Measurements from ENCODE around the gene DHRS7B.
"Not testable (repeated sequence)": the region's sequence is repeated elsewhere in the genome, so short reads cannot be mapped to it uniquely, and the experiment has no call there.

The DHRS7B gene, protein sequence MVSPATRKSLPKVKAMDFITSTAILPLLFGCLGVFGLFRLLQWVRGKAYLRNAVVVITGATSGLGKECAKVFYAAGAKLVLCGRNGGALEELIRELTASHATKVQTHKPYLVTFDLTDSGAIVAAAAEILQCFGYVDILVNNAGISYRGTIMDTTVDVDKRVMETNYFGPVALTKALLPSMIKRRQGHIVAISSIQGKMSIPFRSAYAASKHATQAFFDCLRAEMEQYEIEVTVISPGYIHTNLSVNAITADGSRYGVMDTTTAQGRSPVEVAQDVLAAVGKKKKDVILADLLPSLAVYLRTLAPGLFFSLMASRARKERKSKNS

DNA sequence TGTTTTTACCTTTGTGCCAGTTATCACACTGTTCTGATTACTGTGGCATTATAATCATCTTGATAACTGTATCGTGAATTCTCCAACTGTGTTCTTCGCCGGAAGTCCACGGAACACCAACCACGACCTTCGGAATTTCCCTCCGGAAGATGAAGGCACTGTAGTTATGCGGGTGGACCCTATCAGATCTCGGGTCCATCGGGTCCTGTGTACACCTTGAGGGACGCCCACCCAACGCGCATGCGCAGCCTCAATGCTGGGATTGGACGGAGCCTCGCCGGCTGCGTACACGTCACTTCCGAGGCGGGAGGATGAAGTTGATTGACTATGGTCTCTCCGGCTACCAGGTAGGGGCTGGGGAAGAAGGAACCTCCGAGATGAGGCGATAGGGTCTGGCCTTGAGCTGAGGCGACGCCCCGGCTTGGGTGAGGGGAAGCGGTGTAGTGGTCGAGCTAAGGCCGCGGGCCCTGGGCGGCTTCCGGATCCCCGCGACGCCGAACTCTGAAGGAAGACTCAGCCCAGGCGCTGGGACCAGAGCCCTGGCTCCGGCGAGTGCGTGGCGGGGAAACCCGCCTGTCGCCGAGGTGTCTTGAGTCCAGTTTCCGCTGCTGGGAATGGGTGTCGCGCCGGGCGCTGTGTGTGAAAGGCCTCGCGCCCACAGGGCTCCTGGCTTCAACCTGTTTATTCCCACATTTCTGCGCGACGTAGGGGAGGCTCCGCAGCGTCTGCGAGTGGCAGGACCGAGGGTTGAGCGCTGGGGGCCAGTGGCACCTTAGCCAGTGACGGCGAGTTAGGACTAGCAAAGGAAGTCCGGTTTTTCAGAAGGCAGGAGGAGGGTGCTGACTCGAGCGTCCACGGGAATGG is at the start of gene DHRS7B:
DHRS7B (plus strand) TSS at position 320 of the 864 bp plus-strand sequence; CDS start at position 328, 8 bp downstream.
- DNase-seq = peak; percentile 92

DNA sequence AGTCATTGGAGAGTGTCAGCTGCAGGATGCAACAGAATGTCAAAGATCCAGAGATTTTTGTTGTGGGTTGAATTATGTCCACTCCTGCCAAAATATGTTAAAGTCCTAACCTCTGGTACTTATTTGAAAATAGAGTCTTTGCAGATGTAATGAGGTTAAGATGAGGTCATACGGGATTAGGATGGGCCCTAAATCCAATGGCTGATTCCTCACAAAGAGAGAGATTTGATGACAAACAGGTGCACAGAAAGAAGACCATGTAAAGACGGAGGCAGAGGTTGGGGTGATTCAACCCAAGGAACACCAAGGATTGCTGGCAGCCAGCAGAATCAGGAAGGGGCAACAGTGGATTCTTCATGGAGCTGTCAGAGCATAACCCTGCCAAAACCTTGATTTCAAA is 49.5 kb upstream of the DHRS7B start:
- no peak for DNase-seq

DNA sequence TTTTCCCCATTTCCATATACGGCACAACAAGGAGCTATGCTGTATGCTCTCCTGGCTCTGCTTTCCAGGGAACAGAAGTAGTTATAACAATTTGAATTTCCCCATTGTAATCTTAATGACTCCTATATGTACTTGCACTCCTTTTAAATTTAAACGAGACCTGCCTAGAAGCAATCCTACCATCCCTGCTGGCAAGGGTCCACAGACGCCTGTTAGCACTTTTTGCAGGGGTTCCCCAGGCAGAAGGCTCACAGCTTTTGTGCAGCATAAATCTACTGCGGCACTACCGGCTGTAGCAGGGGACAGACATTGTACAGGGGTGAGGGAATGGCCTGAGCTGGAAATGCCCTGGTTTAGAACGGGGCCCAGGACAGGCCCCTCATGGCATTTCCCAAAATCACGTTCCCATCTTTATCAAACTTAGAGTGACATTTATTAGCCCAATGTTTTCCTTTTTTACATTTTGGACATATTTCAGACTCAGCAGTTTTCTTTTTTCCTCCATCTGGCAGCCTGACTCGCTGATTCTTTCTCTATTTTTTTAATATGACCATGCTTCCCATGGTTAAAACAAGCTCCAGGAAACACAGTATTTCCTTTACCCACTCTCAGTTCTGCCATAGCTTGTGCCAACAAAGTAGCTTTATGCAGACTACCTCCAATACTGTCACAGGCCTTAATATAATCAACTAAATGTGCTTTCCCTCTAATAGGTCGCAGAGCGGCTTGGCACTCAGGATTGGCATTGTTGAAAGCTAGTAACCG is 48.6 kb upstream of the DHRS7B start:
- DNase-seq = no peak

DNA sequence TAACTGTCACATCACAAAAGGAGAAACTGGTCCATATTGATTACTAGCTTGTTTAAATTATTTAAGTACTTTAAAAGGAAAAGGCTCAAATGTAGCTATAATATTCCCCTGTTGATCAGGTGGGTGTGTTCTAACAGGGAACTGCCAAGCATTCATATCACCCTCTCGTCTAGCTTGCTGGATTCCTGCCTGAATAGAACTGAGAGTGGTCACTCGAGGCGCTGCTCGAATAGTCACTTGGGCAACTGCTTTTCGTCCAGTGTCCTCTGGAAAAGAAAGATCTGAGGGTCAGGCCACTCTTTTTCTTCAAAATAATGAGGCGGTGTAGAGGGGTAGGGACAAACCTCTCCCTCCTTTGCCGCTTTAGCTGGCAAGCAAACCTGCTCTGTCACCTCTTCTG is 47.6 kb upstream of the DHRS7B start:
- no peak for DNase-seq

DNA sequence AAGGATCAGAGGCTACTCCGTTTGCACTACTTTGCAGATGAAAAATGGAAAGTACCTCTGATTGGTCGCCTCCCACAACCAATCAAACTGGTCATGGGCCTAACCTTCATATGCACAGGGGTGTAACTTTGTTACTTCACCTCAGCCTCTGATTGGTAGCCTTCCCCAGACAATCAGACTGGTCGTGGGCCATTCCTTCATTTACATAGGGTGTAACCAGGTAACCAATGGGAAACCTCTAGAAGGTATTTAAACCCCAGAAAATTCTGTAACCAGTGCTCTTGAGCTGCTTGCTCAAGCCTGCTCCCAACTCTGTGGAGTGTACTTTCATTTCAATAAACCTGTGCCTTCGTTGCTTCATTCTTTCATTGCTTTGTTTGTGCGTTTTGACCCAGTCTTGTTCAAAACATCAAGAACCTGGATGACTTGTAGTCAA is 44.7 kb upstream of the DHRS7B start:
- no peak for DNase-seq

DNA sequence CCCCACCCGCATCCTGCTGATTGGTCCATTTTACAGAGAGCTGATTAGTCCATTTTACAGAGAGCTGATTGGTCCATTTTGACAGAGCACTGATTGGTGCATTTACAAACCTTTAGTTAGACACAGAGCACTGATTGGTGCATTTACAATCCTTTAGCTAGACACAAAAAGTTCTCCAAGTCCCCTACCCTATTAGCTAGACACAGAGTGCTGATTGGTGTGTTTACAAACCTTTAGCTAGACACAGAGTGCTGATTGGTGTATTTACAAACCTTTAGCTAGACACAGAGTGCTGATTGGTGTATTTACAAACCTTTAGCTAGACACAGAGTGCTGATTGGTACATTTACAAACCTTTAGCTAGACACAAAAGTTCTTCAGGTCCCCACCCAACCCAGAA is 41.5 kb upstream of the DHRS7B start:
- not testable (repeated sequence) for DNase-seq

DNA sequence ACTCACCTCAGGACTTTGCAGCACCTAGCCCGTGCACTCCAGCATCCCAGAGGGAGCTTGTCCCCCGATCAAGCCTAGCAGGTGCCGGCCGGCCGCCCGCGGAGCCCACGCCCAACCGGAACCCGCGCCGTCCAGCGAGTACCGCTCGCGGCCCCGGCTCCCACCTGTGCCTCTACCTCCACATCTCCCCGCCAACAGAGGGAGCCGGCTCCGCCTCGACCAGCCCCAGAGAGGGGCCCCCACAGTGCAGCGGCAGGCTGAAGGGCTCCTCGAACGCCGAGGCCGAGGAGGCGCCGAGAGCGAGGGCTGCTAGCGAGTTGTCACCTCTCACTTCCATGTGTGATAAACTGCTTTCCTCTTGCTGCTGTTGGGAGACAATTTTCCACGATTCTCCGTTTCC is 41.1 kb upstream of the DHRS7B start:
- no peak for DNase-seq

DNA sequence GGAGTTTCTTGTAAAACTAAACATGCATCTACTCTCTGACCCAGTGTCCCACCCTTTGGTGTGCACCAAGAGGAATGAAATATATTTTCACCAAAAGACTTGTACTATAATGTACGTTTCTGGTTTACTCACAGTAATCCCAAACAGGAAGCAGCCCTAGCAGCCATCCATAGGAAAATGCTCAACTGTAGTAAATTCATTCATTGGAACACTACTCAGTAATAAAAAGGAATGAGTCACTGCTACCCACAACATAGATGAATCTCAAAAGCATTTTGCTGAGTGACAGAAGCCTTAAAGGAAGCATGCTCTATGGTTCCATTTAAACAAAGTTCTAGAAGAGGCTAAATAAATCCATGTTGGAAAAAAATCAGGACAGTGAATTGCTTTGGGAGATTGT is 37.6 kb upstream of the DHRS7B start:
- DNase-seq = peak; percentile 18

DNA sequence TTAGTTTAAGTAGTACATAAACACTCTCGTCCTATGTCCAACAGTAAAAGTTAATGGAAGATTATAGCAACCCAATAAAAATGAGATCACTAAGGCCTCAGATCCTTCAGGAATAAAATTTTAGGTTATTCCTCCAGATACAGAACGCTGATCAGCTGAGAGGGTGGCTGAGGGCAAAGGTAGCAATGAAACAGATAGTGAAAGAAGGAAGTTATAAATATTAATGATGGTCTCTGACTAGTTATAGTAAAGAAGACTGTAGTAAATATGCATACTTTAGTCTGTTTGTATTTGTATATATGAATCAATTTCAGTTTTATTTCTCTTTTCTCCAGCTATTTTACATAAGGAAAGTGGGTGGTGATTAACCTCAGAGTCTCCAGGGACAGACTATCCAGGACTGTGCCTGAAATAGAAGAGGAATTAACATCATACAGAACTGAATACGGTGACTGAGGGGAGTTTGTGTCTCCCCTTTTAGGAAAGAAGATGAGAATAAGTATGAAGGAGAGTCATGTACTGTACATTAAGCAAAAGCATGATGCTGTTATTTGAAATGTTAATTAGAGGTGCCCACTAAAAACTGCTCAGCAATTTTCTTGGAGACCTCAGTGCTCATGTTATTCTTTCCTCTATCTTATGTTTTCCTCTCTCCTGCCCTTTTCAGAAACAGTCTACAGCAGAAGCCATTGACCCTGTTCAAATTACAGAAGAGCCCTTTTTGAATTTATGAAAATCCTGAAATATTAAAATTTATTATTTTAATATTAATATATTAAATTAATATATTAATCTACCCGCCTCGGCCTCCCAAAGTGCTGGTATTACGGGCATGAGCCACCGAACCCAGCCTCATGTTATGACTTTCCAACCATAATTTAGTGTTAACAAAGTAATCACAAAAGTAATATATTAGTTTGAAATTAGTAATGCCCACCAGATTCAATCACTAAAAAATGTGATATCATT is 36.5 kb upstream of the DHRS7B start:
- no peak for DNase-seq

DNA sequence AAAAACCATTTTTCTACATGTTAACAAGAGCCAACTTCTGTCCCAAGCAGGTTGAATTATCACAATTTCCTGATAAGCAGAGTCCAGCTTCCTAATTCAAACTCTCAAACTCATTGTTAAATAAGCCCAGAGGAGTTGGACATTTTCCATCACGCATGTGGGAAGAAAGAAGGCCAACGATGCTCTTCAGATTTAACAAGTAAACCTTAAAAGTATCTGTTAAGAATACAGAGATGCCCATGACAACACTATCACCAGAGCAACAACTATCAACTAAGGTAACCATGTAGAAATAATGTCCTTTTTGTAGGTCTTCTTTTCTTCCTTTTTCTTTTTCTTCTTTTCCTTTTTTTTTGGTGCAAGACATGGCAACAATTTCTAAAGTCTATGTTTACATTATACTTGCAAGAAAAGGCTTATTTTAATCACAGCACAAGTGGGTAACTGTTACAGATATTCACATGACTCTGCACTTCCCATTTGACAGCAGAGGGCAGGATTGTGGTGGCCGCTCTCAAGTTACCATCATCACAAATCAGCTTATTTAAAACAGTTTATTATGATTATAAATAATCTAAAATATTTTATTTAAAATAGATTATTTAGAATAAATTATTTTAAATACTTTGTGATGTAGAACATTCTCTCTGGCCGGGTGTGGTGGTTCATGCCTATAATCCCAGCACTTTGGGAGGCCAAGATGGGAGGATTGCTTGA is 35.7 kb upstream of the DHRS7B start:
- DNase-seq = no peak

DNA sequence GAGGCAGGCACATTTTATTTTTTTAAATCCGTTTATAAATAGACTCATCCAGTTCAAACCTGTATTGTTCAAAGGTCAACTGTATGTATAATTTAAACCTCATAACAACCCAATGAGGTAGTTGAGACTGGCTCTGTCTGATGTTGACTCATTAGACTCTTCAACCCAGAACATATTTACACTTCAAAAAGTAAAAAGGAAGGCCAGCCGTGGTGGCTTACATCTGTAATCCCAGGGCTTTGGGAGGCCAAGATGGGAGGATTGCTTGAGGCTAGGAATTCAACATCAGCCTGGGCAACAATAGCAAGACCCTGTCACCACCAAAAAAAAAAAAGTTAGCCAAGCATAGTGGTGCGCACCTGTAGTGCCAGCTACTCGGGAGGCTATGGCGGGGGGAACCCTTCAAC is 32.5 kb upstream of the DHRS7B start:
- DNase-seq = no peak

DNA sequence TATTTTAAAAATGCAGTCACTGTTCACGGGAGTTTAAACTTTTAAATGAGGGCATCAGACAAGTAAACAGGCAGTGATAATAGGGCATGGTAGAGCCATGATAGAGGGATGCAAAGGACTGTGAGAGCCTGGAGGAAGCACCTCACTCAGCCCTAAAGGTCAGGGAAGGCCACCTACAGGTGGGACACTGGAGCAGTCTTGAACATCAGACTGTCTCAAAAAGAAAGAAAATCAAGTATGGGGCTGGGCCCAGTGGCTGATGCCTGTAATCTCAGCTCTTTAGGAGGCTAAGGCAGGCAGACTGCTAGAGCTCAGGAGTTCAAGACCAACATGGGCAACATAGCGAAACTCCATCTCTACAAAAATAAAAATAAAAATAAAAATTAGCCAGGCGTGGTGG is 31.0 kb upstream of the DHRS7B start:
- DNase-seq = no peak

DNA sequence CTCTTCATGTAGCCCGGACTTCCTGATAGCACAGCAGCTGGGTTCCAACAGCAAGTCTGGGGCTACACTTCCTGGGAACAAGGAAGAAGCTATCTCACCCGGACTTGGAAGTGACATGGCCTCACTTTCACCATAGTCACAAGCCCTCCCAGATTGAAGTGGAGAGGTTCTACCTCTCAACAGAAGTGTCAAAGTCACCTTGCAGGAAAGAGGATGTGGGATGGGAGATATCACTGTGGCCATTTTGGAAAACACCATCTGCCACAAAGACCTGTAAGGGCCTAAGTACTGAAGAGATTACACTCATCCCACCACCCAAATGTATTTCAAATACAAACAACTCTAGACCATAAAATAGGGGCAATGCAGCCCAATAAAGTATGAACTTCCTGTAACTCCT is 29.9 kb upstream of the DHRS7B start:
- DNase-seq = no peak

DNA sequence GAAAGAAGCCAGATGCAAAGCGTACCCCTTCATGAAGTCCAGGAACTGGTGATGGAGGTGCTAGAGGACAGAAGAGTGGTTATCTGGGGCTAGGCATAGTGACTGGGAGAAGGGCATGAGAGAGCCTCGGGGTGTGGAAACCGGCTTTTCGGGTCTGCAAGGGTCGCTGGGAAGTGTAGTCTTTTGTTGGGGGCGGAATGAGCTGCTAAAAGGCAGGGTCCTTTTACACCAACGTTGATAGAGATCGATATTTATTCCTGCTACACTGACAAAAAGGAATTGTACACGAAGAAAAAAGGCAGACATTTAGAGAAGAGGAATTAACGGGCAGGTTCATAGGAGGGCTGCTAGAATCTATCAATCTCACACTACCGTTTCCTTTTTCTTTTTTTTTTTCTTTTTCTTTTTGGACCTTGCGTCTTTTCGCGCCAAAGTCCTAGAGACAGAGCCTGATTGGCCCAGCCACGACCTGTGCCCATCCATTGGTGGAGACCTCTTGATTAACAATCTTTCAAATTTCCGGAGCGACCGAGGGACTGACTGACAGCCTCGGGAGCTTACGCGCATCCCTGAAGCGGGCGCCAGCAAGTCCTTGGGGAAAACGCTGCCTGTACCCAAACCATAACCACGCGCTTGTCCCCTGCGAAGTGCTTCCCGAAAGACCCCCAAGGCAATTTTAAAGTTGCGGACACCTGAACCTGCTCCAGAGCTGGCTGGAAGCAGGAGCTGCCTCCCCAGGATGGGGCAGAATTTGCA is 27.7 kb upstream of the DHRS7B start:
- DNase-seq = peak; percentile 77

DNA sequence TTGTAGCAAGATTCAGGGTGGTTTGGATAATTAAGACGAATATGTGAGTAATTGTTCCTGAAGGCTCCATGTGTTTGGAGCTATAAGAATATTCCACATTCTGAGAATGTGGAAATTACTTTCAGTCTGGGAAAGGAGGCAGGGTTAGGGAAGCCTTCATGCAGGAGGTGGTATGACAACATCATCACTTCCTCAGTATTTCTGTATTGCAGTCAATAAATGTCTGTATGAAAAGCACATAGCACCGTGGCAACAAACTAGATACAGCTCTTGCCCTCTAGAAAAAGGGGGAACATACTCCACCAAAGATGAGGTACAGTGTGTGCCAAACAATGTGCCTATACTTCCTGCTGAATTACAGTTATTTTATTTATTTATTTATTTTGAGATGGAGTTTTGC is 26.1 kb upstream of the DHRS7B start:
- DNase-seq = no peak

DNA sequence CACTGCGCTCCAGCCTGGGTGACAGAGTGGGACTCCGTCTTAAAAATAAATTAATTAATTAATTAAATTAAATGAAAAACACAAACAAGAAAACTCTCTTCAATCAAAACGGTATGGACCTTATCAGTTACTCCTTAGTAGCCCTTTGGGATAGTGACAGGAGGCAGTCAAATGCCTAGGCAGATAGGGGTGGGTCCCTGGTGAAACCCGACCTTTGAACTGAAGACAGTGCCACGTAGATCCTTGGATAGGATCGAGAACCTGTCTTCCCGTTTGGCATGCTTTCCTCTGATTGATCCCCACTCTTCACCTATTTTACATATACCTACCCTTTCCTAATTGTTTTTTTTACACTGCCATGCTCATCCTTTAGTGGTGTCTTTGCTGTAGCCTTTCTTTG is 22.2 kb upstream of the DHRS7B start:
- no peak for DNase-seq

DNA sequence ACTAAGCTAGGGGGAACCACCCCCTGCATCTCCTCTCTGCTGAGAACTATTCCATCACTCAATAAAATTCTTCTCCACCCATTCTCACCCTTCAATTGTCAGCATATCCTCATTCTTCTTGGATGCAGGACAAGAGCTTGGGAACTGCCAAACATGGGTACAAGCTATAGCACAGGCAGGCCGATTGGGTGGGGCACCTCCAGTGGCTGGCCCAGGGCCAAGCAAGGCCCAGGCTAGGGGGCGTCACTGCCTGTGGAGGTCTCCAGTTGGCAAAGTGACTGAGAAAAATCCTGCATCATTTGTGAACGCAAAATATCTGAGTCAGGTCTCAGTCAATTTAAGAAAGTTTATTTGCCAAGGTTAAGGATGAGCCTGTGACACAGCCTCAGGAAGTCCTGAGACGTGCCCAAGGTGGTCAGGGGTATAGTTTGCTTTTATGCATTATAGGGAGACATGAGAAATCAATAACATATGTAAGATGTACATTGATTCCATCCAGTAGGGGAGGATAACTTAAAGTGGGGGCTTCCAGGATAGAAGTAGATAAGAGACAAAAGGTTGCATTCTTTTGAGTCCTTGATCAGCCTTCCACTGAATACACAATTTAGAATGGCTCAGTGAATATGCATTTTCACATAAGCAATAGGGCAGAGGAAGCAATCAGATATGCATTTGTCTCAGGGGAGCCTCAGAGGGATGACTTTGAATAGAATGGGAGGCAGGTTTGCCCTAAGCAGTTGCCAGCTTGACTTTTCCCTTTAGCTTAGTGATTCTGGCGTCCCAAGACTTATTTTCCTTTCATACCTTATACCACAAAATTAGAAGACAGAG is 21.5 kb upstream of the DHRS7B start:
- DNase-seq = no peak

DNA sequence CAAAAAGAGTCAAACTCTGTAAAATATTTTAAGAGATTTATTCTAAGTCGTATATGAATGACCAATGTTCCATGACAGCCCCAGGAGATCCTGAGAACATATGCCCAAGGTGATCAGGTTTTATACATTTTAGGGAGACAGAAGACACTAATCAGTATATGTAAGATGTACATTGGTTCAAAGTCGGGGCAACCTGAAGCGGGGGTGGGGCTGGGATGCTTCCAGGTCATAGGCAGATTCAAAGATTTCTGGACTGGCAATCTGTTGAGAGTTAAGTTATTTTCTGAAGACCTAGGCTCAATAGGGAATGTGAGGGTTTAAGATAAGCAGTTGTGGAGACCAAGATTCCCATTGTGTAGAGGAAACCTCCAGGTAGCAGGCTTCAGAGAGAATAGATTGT is 20.4 kb upstream of the DHRS7B start:
- DNase-seq = no peak

DNA sequence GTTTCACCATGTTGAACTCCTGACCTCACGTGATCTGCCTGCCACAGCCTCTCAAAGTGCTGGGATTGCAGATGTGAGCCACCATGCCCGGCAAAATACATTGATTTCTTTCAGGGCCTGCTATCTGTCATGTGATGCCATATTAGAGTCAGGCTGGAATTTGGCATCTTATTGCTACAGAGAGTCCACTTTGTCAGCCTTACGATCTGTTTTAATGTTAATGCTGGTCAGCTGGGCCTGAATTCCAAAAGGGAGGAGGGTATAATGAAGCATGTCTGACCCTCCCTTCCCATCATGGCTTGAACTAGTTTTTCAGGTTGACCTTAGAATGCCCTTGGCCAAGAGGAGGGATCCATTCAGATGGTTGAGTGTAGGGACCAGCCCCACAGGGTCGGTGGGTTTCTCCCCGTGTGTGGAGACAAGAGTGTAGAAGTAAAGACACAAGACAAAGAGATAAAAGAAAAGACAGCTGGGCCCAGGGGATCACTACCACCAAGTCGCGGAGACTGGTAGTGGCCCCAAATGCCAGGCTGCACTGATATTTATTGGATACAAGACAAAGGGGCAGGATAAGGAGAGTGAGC is 19.6 kb upstream of the DHRS7B start:
- not testable (repeated sequence) for DNase-seq
